ENCODE results near the gene IFNL1.

DNA sequence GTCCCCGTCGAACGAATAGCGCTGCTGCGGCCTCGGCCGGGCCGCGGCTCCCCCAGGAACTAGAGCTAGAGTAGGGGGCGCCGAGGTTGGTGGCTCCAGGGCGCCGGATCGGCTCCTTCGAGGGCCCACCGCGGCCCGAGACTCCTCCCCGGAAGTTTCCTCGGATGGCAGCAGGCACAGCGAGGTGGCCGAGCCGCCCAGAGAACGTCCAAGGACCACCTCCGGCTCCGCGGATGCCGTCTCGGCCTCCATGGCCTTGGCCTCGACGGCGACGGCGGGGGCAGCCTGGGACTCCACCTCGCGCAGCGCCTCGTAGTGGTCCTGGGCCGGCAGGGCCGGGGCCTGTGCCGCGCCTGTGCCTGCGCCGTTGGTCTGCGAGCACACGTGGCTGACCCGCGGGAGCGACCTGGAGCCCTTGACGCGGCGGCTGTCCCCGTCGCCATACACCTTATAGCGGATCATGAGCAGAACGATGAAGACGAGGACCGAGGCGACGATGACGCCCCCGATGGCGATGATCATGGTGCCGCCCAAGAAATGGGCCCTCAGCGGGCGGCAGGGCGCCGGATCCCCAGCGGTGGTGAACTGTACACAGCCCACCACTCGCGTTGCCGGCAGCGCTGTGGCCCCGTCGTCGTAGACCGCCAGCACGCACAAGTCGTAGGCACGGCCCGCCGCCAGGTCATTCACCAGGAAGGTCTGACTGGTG, 11.8 kb downstream of the IFNL1 start:
- TF ChIP-seq, protein P1, sequence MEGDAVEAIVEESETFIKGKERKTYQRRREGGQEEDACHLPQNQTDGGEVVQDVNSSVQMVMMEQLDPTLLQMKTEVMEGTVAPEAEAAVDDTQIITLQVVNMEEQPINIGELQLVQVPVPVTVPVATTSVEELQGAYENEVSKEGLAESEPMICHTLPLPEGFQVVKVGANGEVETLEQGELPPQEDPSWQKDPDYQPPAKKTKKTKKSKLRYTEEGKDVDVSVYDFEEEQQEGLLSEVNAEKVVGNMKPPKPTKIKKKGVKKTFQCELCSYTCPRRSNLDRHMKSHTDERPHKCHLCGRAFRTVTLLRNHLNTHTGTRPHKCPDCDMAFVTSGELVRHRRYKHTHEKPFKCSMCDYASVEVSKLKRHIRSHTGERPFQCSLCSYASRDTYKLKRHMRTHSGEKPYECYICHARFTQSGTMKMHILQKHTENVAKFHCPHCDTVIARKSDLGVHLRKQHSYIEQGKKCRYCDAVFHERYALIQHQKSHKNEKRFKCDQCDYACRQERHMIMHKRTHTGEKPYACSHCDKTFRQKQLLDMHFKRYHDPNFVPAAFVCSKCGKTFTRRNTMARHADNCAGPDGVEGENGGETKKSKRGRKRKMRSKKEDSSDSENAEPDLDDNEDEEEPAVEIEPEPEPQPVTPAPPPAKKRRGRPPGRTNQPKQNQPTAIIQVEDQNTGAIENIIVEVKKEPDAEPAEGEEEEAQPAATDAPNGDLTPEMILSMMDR (IDR thresholded peaks at IDR 0.05) = no peak
- no peak for TF ChIP-seq POLR2A (IDR thresholded peaks at IDR 0.05)
- no peak for TF ChIP-seq EP300 (IDR thresholded peaks at IDR 0.05)

Measured in tibial nerve (tissue), 4 donors.